Astrocyte (in vitro differentiated cells and primary cell): ENCODE results near the gene TMEM31. TPM values are rescaled to one million over a fixed set of nuclear protein-coding genes. Genes with fewer than 3 reads are reported as not detected.

Source experiments
- DNase-seq: peaks from one replicate; pipeline ENCODE4 v3.0.0-alpha.2; 2010; ENCODE audit warnings: low read depth
- FAIRE-seq: peaks from 2 replicates; lab custom pipeline; 2011; peaks lifted over from hg19 to GRCh38; lab: Jason Lieb, UNC
- H2AFZ ChIP-seq: 2 replicates; pipeline ENCODE4 v1.6.0; 2012; ENCODE audit warnings: low read depth, low read length, inconsistent platforms
- H3K27ac ChIP-seq: 2 replicates; pipeline ENCODE4 v1.5.1; 2011; ENCODE audit warnings: low read depth, low read length, inconsistent platforms
- H3K27me3 ChIP-seq: 2 replicates; pipeline ENCODE4 v1.6.0; 2011; ENCODE audit warnings: low read length, inconsistent platforms; ENCODE audit not compliant: insufficient read depth
- H3K36me3 ChIP-seq: 2 replicates; pipeline ENCODE4 v1.5.1; 2011; ENCODE audit warnings: low read length, inconsistent platforms; ENCODE audit not compliant: insufficient read depth
- H3K4me1 ChIP-seq: 2 replicates; pipeline ENCODE4 v1.5.1; 2011; ENCODE audit warnings: low read length, inconsistent platforms; ENCODE audit not compliant: insufficient read depth
- H3K4me2 ChIP-seq: 2 replicates; pipeline ENCODE4 v1.6.0; 2012; ENCODE audit warnings: low read length, inconsistent platforms
- H3K4me3 ChIP-seq: 2 replicates; pipeline ENCODE4 v1.5.1; 2011; ENCODE audit warnings: low read depth, mild to moderate bottlenecking, low read length, inconsistent platforms; ENCODE audit not compliant: insufficient read depth
- H3K79me2 ChIP-seq: 2 replicates; pipeline ENCODE4 v1.6.0; 2012; ENCODE audit warnings: mild to moderate bottlenecking, low read length, inconsistent platforms; ENCODE audit not compliant: insufficient read depth
- H3K9ac ChIP-seq: 2 replicates; pipeline ENCODE4 v1.6.0; 2012; ENCODE audit warnings: mild to moderate bottlenecking, low read length, inconsistent platforms
- H3K9me3 ChIP-seq: 2 replicates; pipeline ENCODE4 v1.5.1; 2012; ENCODE audit warnings: low read depth, mild to moderate bottlenecking, low read length, inconsistent platforms; ENCODE audit not compliant: insufficient read depth
- H4K20me1 ChIP-seq: 2 replicates; pipeline ENCODE4 v1.6.0; 2012; ENCODE audit warnings: low read length, inconsistent platforms; ENCODE audit not compliant: insufficient read depth
- H3K27ac Mint-ChIP-seq: one replicate; pipeline ENCODE4 v1.8.0; 2021; ENCODE audit warnings: mild to moderate bottlenecking, mixed read lengths; ENCODE audit not compliant: unreplicated experiment
- H3K27me3 Mint-ChIP-seq: one replicate; pipeline ENCODE4 v1.8.0; 2021; ENCODE audit warnings: low read depth, mixed read lengths; ENCODE audit not compliant: unreplicated experiment
- H3K36me3 Mint-ChIP-seq: one replicate; pipeline ENCODE4 v1.8.0; 2021; ENCODE audit warnings: low read depth, mixed read lengths; ENCODE audit not compliant: unreplicated experiment
- H3K4me1 Mint-ChIP-seq: one replicate; pipeline ENCODE4 v1.8.0; 2021; ENCODE audit warnings: low read depth, mixed read lengths; ENCODE audit not compliant: unreplicated experiment
- H3K4me3 Mint-ChIP-seq: one replicate; pipeline ENCODE4 v1.8.0; 2021; ENCODE audit warnings: mild to moderate bottlenecking, moderate library complexity, mixed read lengths; ENCODE audit not compliant: unreplicated experiment
- H3K9me3 Mint-ChIP-seq: one replicate; pipeline ENCODE4 v1.8.0; 2021; ENCODE audit warnings: mild to moderate bottlenecking, mixed read lengths; ENCODE audit not compliant: unreplicated experiment
- CTCF ChIP-seq: IDR thresholded peaks from 2 replicates; pipeline ENCODE4 v1.5.1; 2011; ENCODE audit warnings: low read depth, mild to moderate bottlenecking, inconsistent platforms, low read length, moderate library complexity; ENCODE audit not compliant: insufficient read depth
- EZH2 ChIP-seq: IDR thresholded peaks from 2 replicates; pipeline ENCODE4 v1.6.1; 2012; ENCODE audit warnings: mild to moderate bottlenecking, low read length, inconsistent platforms; ENCODE audit not compliant: insufficient read depth
- total RNA-seq: library from RNA; stranded (reverse); gene quantifications from 2 replicates; pipeline ENCODE4 v1.2.1, GENCODE V29; 2021

The TMEM31 gene
- total RNA-seq, 1 donor from 2014 or later, result 0.43 TPM

- peak overlapping the region; percentile 99 for H3K27ac ChIP-seq
- no peaks in the 10 kb centered on the region for H3K27me3 ChIP-seq
- peak overlapping the region; percentile 100 for H3K9ac ChIP-seq
- Mint-ChIP-seq H3K27ac (no peak overlapping the region), H3K4me1 (peaks cover 5% of the 10 kb centered on the region), H3K4me3 (no peak overlapping the region), H3K36me3 (no peaks in the 10 kb centered on the region), H3K27me3 (no peaks in the 10 kb centered on the region), H3K9me3 (no peaks in the 10 kb centered on the region)
- peak overlapping the region; percentile 95 for H3K4me2 ChIP-seq
- no peaks in the 10 kb centered on the region for H3K9me3 ChIP-seq
- DNase-seq (peak; percentile 61), FAIRE-seq (no peak)
- TF ChIP-seq EZH2, result no peak
- peak; percentile 63 for TF ChIP-seq CTCF
- H2AFZ ChIP-seq, result peak overlapping the region; percentile 81
- peaks cover 8% of the 10 kb centered on the region for H3K4me1 ChIP-seq
- H3K79me2 ChIP-seq, result peaks cover 36% of the 10 kb centered on the region
- H4K20me1 ChIP-seq, result peaks cover 17% of the 10 kb centered on the region
- H3K4me3 ChIP-seq, result peak overlapping the region; percentile 84
- peaks cover 12% of the 10 kb centered on the region for H3K36me3 ChIP-seq
Measured at GRCh38 chrX:103687696-103688201, 23.0 kb upstream of the TMEM31 start.

- H3K79me2 ChIP-seq, result peaks cover 25% of the 10 kb centered on the region
- no peak overlapping the region for H3K27ac Mint-ChIP-seq
- H3K4me3 ChIP-seq, result no peak overlapping the region
- H3K4me1 ChIP-seq, result peaks cover 3% of the 10 kb centered on the region
- H3K9ac ChIP-seq, result peak overlapping the region; percentile 100
- peak; percentile 8 for DNase-seq
- H3K27ac ChIP-seq, result peak overlapping the region; percentile 99
- peak overlapping the region; percentile 95 for H3K4me2 ChIP-seq
- TF ChIP-seq EZH2 (no peak), CTCF (peak; percentile 50)
- peaks cover 6% of the 10 kb centered on the region for H3K36me3 ChIP-seq
- H3K4me1 Mint-ChIP-seq, result peaks cover under 1% of the 10 kb centered on the region
- no peak overlapping the region for H2AFZ ChIP-seq
- H3K9me3 Mint-ChIP-seq, result no peaks in the 10 kb centered on the region
- H3K27me3 Mint-ChIP-seq, result no peaks in the 10 kb centered on the region
- peak; percentile 78 for FAIRE-seq
- H3K4me3 Mint-ChIP-seq, result no peak overlapping the region
- H4K20me1 ChIP-seq, result peaks cover 12% of the 10 kb centered on the region
- no peaks in the 10 kb centered on the region for H3K36me3 Mint-ChIP-seq
- H3K27me3 ChIP-seq, result no peaks in the 10 kb centered on the region
- no peaks in the 10 kb centered on the region for H3K9me3 ChIP-seq
Measured at GRCh38 chrX:103688946-103689345, 21.8 kb upstream of the TMEM31 start.

GRCh38 chrX:103691059-103691458, 19.6 kb upstream of the TMEM31 start:
- Histone ChIP-seq H3K27me3 (no peaks in the 10 kb centered on the region), H4K20me1 (no peaks in the 10 kb centered on the region), H2AFZ (no peak overlapping the region), H3K4me3 (no peak overlapping the region), H3K36me3 (no peaks in the 10 kb centered on the region), H3K4me2 (no peak overlapping the region), H3K4me1 (no peaks in the 10 kb centered on the region), H3K9ac (no peak overlapping the region), H3K27ac (no peak overlapping the region), H3K9me3 (no peaks in the 10 kb centered on the region), H3K79me2 (peaks cover 4% of the 10 kb centered on the region)
- H3K36me3 Mint-ChIP-seq, result no peaks in the 10 kb centered on the region
- no peaks in the 10 kb centered on the region for H3K9me3 Mint-ChIP-seq
- FAIRE-seq, result no peak
- no peaks in the 10 kb centered on the region for H3K27me3 Mint-ChIP-seq
- TF ChIP-seq CTCF (no peak), EZH2 (no peak)
- no peak for DNase-seq
- H3K4me1 Mint-ChIP-seq, result no peaks in the 10 kb centered on the region
- no peak overlapping the region for H3K27ac Mint-ChIP-seq
- H3K4me3 Mint-ChIP-seq, result no peak overlapping the region
